ENCODE data around the gene CHCHD4. TPM values are rescaled to one million over a fixed set of nuclear protein-coding genes. Genes with fewer than 3 reads are reported as not detected.

CHCHD4 gene
- total RNA-seq (2013), result 13.8 TPM
- polyA plus RNA-seq, result 10 to 100 TPM in 2 of 3 donors, 1 to 10 TPM in 1; 6.5 to 13.8 (median 13.6) TPM
- 5.4 and 8.9 TPM in 2 replicates for polyA minus RNA-seq
- total RNA-seq, result 1.6 to 7.1 (median 4.8) reads per million in 11 experiments

DNA sequence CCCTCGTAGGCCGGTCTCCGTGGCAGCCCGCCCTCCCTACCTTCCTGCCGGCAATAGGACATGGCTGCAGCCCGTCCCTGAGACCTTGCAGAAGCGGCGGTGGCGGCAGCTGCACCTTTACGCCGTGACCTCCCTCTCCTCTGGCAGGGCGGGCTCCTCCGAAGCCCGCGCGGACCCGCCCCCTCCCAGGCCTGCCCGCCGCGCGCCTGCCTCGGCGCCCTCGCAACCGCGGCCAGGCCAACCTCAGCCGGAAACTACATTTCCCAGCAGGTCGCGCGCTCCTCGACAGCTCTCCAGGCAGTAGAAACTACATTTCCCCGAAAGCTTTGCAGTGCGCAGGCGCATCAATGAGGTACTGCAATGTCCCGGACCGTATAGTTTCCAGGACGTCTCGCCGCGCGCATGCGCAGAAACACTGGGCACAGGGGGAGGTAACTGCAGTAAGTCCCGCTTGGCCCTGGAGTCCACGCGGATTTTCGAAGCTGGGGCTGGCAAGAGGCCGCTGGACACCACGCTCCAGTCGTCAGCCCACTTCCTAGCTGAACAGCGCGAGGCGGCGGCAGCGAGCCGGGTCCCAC lies at the start of gene CHCHD4, which contains the start of gene TMEM43:
TSS of gene CHCHD4 (minus strand) at position 256 of the 578 bp plus-strand sequence. CDS start at position 62, 194 bp downstream.
TSS of gene TMEM43 (plus strand) at position 438 of the 578 bp plus-strand sequence. CDS start 142 bp downstream, outside the sequence.
- Histone ChIP-seq H3K27me3 (ENCODE audit: control insufficient read depth in 2 of 2, insufficient read depth in 2 of 2, low read length in 2 of 2) (no peaks in the 10 kb centered on the region), H3K4me1 (ENCODE audit: control insufficient read depth in 1 of 2, insufficient read depth in 2 of 2, low read length in 2 of 2) (peaks cover 24 to 29% of the 10 kb centered on the region in 2 donors), H3K4me2 (replicated peaks; ENCODE audit: extremely low read depth, low read length, poor library complexity, severe bottlenecking) (peak within 1 kb of the TSS; percentile 82), H3K9me3 (replicated peaks in 1 of 2; ENCODE audit: control insufficient read depth in 1 of 2, insufficient read depth in 1 of 2, low read length in 2 of 2) (no peaks in the 10 kb centered on the region), H3K79me2 (ENCODE audit: insufficient read depth, low read length) (peaks cover 61% of the 10 kb centered on the region), H3K36me3 (replicated peaks in 1 of 2; ENCODE audit: control insufficient read depth in 1 of 2, insufficient read depth in 2 of 2, low read length in 2 of 2) (peaks cover 7 to 53% of the 10 kb centered on the region in 2 donors), H2AFZ (ENCODE audit: insufficient read depth, low read depth, low read length, poor library complexity, severe bottlenecking) (peak within 1 kb of the TSS; percentile 98), H4K20me1 (ENCODE audit: insufficient read depth, low read length) (peaks cover 59% of the 10 kb centered on the region), H3K27ac (ENCODE audit: low read depth in 1 of 2, low read length in 2 of 2) (peak within 1 kb of the TSS; percentile 87 to 91), H3K4me3 (replicated peaks in 1 of 3; ENCODE audit: low read depth in 2 of 3, low read length in 3 of 3) (peak within 1 kb of the TSS; percentile 67 to 97 (median 90)), H3K9ac (ENCODE audit: insufficient read depth, low read length, poor library complexity, severe bottlenecking) (peak within 1 kb of the TSS; percentile 93)
- intact Hi-C loops (cut with micrococcal nuclease), result loop anchor here (1.0 to 10.0 kb wide), 6 partner anchors 52 to 940 kb away; partner anchors contain the start of genes CCDC174 (in 1 of the 2), LSM3 (in 1 of the 2), MRPS25 (in 1 of the 2) and XPC (in 1 of the 2)
- WGBS (ENCODE audit: insufficient coverage), result under 1% methylated on average over 53 of the region's 55 CpGs
- H3K9me3 Mint-ChIP-seq, result peaks cover 0 to 2% (median 0%) of the 10 kb centered on the region in 7 donors
- H3K27me3 Mint-ChIP-seq (ENCODE audit: low read depth in 3 of 3), result peaks cover 0 to 4% (median 0%) of the 10 kb centered on the region in 3 donors
- TF ChIP-seq, protein P1, sequence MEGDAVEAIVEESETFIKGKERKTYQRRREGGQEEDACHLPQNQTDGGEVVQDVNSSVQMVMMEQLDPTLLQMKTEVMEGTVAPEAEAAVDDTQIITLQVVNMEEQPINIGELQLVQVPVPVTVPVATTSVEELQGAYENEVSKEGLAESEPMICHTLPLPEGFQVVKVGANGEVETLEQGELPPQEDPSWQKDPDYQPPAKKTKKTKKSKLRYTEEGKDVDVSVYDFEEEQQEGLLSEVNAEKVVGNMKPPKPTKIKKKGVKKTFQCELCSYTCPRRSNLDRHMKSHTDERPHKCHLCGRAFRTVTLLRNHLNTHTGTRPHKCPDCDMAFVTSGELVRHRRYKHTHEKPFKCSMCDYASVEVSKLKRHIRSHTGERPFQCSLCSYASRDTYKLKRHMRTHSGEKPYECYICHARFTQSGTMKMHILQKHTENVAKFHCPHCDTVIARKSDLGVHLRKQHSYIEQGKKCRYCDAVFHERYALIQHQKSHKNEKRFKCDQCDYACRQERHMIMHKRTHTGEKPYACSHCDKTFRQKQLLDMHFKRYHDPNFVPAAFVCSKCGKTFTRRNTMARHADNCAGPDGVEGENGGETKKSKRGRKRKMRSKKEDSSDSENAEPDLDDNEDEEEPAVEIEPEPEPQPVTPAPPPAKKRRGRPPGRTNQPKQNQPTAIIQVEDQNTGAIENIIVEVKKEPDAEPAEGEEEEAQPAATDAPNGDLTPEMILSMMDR (IDR thresholded peaks at IDR 0.05), result no peak
- peak; percentile 98 to 99 (median 99) for DNase-seq
- H3K4me1 Mint-ChIP-seq, result peaks cover 46% of the 10 kb centered on the region
- H3K36me3 Mint-ChIP-seq, result peaks cover 42 to 53% of the 10 kb centered on the region in 2 donors
- H3K27ac Mint-ChIP-seq, result peak within 1 kb of the TSS; percentile 89 to 99 (median 96)
- peak within 1 kb of the TSS; percentile 96 for H3K4me3 Mint-ChIP-seq

GRCh38 chr3:14172496-14172895 lies 47.8 kb upstream of the CHCHD4 start:
- Mint-ChIP-seq H3K36me3 (peaks cover 54% of the 10 kb centered on the region in 2 donors), H3K4me1 (peaks cover 21% of the 10 kb centered on the region), H3K9me3 (no peaks in the 10 kb centered on the region), H3K27ac (peak overlapping the region in 1 of 7 donors; percentile 48), H3K27me3 (ENCODE audit: low read depth in 3 of 3) (peaks cover 0 to 2% (median 0%) of the 10 kb centered on the region in 3 donors), H3K4me3 (no peak overlapping the region)
- H3K9me3 ChIP-seq (replicated peaks in 1 of 2; ENCODE audit: control insufficient read depth in 1 of 2, insufficient read depth in 1 of 2, low read length in 2 of 2), result no peaks in the 10 kb centered on the region
- no peak overlapping the region for H3K27ac ChIP-seq (ENCODE audit: low read depth in 1 of 2, low read length in 2 of 2)
- intact Hi-C loops (cut with micrococcal nuclease), result no loop called here
- TF ChIP-seq, protein P1 (IDR thresholded peaks at IDR 0.05), result no peak
- H3K27me3 ChIP-seq (ENCODE audit: control insufficient read depth in 2 of 2, insufficient read depth in 2 of 2, low read length in 2 of 2), result no peaks in the 10 kb centered on the region
- H3K9ac ChIP-seq (ENCODE audit: insufficient read depth, low read length, poor library complexity, severe bottlenecking), result no peak overlapping the region
- WGBS (ENCODE audit: insufficient coverage), result 100% methylated on average over 3 of the region's 5 CpGs
- H3K4me1 ChIP-seq (ENCODE audit: control insufficient read depth in 1 of 2, insufficient read depth in 2 of 2, low read length in 2 of 2), result peaks cover 3 to 5% of the 10 kb centered on the region in 2 donors
- DNase-seq, result no peak
- H3K4me2 ChIP-seq (replicated peaks; ENCODE audit: extremely low read depth, low read length, poor library complexity, severe bottlenecking), result no peak overlapping the region
- peaks cover 20% of the 10 kb centered on the region for H3K79me2 ChIP-seq (ENCODE audit: insufficient read depth, low read length)
- no peak overlapping the region for H3K4me3 ChIP-seq (replicated peaks in 1 of 3; ENCODE audit: low read depth in 2 of 3, low read length in 3 of 3)
- peaks cover 8% of the 10 kb centered on the region for H4K20me1 ChIP-seq (ENCODE audit: insufficient read depth, low read length)
- no peak overlapping the region for H2AFZ ChIP-seq (ENCODE audit: insufficient read depth, low read depth, low read length, poor library complexity, severe bottlenecking)
- peaks cover 56% of the 10 kb centered on the region in 2 donors for H3K36me3 ChIP-seq (replicated peaks in 1 of 2; ENCODE audit: control insufficient read depth in 1 of 2, insufficient read depth in 2 of 2, low read length in 2 of 2)
